ENCODE data around the gene SNCG. TPM values are rescaled to one million over a fixed set of nuclear protein-coding genes. Genes with fewer than 3 reads are reported as not detected.
"Not testable (repeated sequence)": the region's sequence is repeated elsewhere in the genome, so short reads cannot be mapped to it uniquely, and the experiment has no call there.

The SNCG gene
- total and polyA plus RNA-seq, 2 experiments from 2014 or later: 4.0 to 17.0 TPM

GRCh38 chr10:86951184-86951761, 7.1 kb upstream of the SNCG start:
- Mint-ChIP-seq H3K27me3 (ENCODE audit: insufficient read depth, low read depth, poor library complexity) (peaks cover 24% of the 10 kb centered on the region), H3K36me3 (ENCODE audit: low read depth) (peaks cover 44% of the 10 kb centered on the region), H3K9me3 (peaks cover 42% of the 10 kb centered on the region), H3K4me1 (peaks cover 41% of the 10 kb centered on the region), H3K27ac (no peak overlapping the region), H3K4me3 (no peak overlapping the region)
- H3K27me3 ChIP-seq (ENCODE audit: insufficient read depth): no peaks in the 10 kb centered on the region
- no peak overlapping the region for H2AFZ ChIP-seq
- H3K9me2 ChIP-seq (ENCODE audit: insufficient read depth): no peaks in the 10 kb centered on the region
- peaks cover 14% of the 10 kb centered on the region; the same call in 1 of the 2 replicates for H3K36me3 ChIP-seq (ENCODE audit: insufficient read depth)
- ATAC-seq (no peak), DNase-seq (ENCODE audit: low spot score) (no peak)
- H3K27ac ChIP-seq (ENCODE audit: low read depth): no peak overlapping the region
- H3F3A ChIP-seq (replicated peaks; ENCODE audit: low read depth): peaks cover 15% of the 10 kb centered on the region
- H3K4me1 ChIP-seq (ENCODE audit: insufficient read depth): peaks cover 36% of the 10 kb centered on the region
- H3K4me3 ChIP-seq: no peak overlapping the region
- no peaks in the 10 kb centered on the region for H4K20me1 ChIP-seq (replicated peaks; ENCODE audit: insufficient read depth)
- TF ChIP-seq POLR2AphosphoS5 (IDR thresholded peaks at IDR 0.05; ENCODE audit: low read depth): no peak
- TF ChIP-seq STAT1 (IDR thresholded peaks at IDR 0.05; ENCODE audit: unreplicated experiment): no peak
- no peak for TF ChIP-seq REST (IDR thresholded peaks at IDR 0.05; ENCODE audit: unreplicated experiment)
- no peak for TF ChIP-seq ETS1 (IDR thresholded peaks at IDR 0.05)
- no peak overlapping the region for H3K4me2 ChIP-seq
- H3K79me2 ChIP-seq (replicated peaks; ENCODE audit: insufficient read depth): no peaks in the 10 kb centered on the region

- TF ChIP-seq EZH2 (IDR thresholded peaks at IDR 0.05; ENCODE audit: low read depth, unreplicated experiment): no peak
- H3K4me1 ChIP-seq (ENCODE audit: insufficient read depth): peaks cover 41% of the 10 kb centered on the region
- Mint-ChIP-seq H3K4me3 (no peak overlapping the region), H3K27me3 (ENCODE audit: insufficient read depth, low read depth, poor library complexity) (peaks cover 21% of the 10 kb centered on the region), H3K36me3 (ENCODE audit: low read depth) (peaks cover 44% of the 10 kb centered on the region), H3K9me3 (peaks cover 39% of the 10 kb centered on the region), H3K4me1 (peaks cover 44% of the 10 kb centered on the region), H3K27ac (no peak overlapping the region)
- H4K20me1 ChIP-seq (replicated peaks; ENCODE audit: insufficient read depth): no peaks in the 10 kb centered on the region
- H3K9me2 ChIP-seq (ENCODE audit: insufficient read depth): no peaks in the 10 kb centered on the region
- no peak for ATAC-seq
- peaks cover 14% of the 10 kb centered on the region; the same call in 1 of the 2 replicates for H3K36me3 ChIP-seq (ENCODE audit: insufficient read depth)
- no peaks in the 10 kb centered on the region for H3K27me3 ChIP-seq (ENCODE audit: insufficient read depth)
- H2AFZ ChIP-seq: no peak overlapping the region
- H3K4me2 ChIP-seq: no peak overlapping the region
- H3K4me3 ChIP-seq: no peak overlapping the region
- H3K27ac ChIP-seq (ENCODE audit: low read depth): no peak overlapping the region
- DNase-seq (ENCODE audit: low spot score): no peak
- H3F3A ChIP-seq (replicated peaks; ENCODE audit: low read depth): peaks cover 15% of the 10 kb centered on the region
- H3K79me2 ChIP-seq (replicated peaks; ENCODE audit: insufficient read depth): no peaks in the 10 kb centered on the region
Observed at GRCh38 chr10:86952106-86952505, 6.3 kb upstream of the SNCG start.

- Histone ChIP-seq H3K4me1 (ENCODE audit: insufficient read depth) (peaks cover 46% of the 10 kb centered on the region), H3K36me3 (ENCODE audit: insufficient read depth) (peaks cover 14% of the 10 kb centered on the region; the same call in 1 of the 2 replicates), H3F3A (replicated peaks; ENCODE audit: low read depth) (peaks cover 15% of the 10 kb centered on the region)
- ATAC-seq; H4K20me1 ChIP-seq (replicated peaks; ENCODE audit: insufficient read depth); H3K27ac ChIP-seq (ENCODE audit: low read depth); H3K79me2 ChIP-seq (replicated peaks; ENCODE audit: insufficient read depth); DNase-seq (ENCODE audit: low spot score); H3K9me2 ChIP-seq (ENCODE audit: insufficient read depth); H3K4me3 ChIP-seq; H2AFZ ChIP-seq; H3K4me3 Mint-ChIP-seq; H3K27ac Mint-ChIP-seq; H3K27me3 ChIP-seq (ENCODE audit: insufficient read depth); H3K4me2 ChIP-seq: not testable (repeated sequence)
- peaks cover 48% of the 10 kb centered on the region for H3K4me1 Mint-ChIP-seq
- peaks cover 44% of the 10 kb centered on the region for H3K36me3 Mint-ChIP-seq (ENCODE audit: low read depth)
- H3K27me3 Mint-ChIP-seq (ENCODE audit: insufficient read depth, low read depth, poor library complexity): peaks cover 23% of the 10 kb centered on the region
- peaks cover 38% of the 10 kb centered on the region for H3K9me3 Mint-ChIP-seq
Observed at GRCh38 chr10:86952697-86953096, 5.7 kb upstream of the SNCG start.
